PFSK-1 (cell line): ENCODE data around the gene LILRB3.
"Not testable (repeated sequence)": the region's sequence is repeated elsewhere in the genome, so short reads cannot be mapped to it uniquely, and the experiment has no call there.

ENCODE experiments used
- FOXP2 ChIP-seq: optimal IDR thresholded peaks from 2 replicates; pipeline ENCODE3; 2011; ENCODE audit warnings: borderline replicate concordance, control low read depth, inconsistent platforms; ENCODE audit not compliant: insufficient read depth; ENCODE audit errors: extremely low read length, extremely low read depth
- POLR2AphosphoS5 ChIP-seq: IDR thresholded peaks from 2 replicates; pipeline ENCODE4 v1.6.1; 2012; ENCODE audit warnings: low read depth, mild to moderate bottlenecking, control low read depth, low read length, moderate library complexity
- REST ChIP-seq, 2 experiments: IDR thresholded peaks; 2 replicates each; pipeline versions ENCODE4 v1.6.1 to v1.8.0; 2011 to 2012; ENCODE audit warnings: low read depth in 2 of 2, low read length in 2 of 2, control low read depth in 1 of 2, inconsistent platforms in 1 of 2, mild to moderate bottlenecking in 1 of 2, moderate library complexity in 1 of 2; ENCODE audit not compliant: insufficient read depth in 1 of 2
- SIN3A ChIP-seq: IDR thresholded peaks from 2 replicates; pipeline ENCODE4 v1.6.1; 2012; ENCODE audit warnings: mild to moderate bottlenecking, low read length, moderate library complexity, borderline replicate concordance; ENCODE audit not compliant: insufficient read depth
- TAF1 ChIP-seq: IDR thresholded peaks from 2 replicates; pipeline ENCODE4 v1.6.1; 2012; ENCODE audit warnings: low read length, control low read depth, borderline replicate concordance; ENCODE audit not compliant: insufficient read depth

LILRB3 gene

GRCh38 chr19:54247106-54247930, 24.5 kb upstream of the LILRB3 start:
- TF ChIP-seq FOXP2 (no peak), SIN3A (no peak), POLR2AphosphoS5 (no peak), REST (IDR thresholded peaks at IDR 0.05; ENCODE audit: insufficient read depth in 1 of 2, low read depth in 2 of 2, low read length in 2 of 2) (no peak), TAF1 (no peak)

- no peak for TF ChIP-seq REST (IDR thresholded peaks at IDR 0.05; ENCODE audit: insufficient read depth in 1 of 2, low read depth in 2 of 2, low read length in 2 of 2)
- no peak for TF ChIP-seq SIN3A
- no peak for TF ChIP-seq TAF1
- TF ChIP-seq POLR2AphosphoS5: no peak
- no peak for TF ChIP-seq FOXP2
These were observed 23.1 kb upstream of the LILRB3 start for GRCh38 chr19:54245936-54246335.

- not testable (repeated sequence) for TF ChIP-seq POLR2AphosphoS5; TAF1; REST (IDR thresholded peaks at IDR 0.05; ENCODE audit: insufficient read depth in 1 of 2, low read depth in 2 of 2, low read length in 2 of 2)
These were observed 19.8 kb upstream of the LILRB3 start, which contains the start of gene LILRA6 for GRCh38 chr19:54242646-54243045. TSS of gene LILRA6 (minus strand) at chr19:54242790.

GRCh38 chr19:54233941-54234340, 11.1 kb upstream of the LILRB3 start:
- no peak for TF ChIP-seq REST (IDR thresholded peaks at IDR 0.05; ENCODE audit: insufficient read depth in 1 of 2, low read depth in 2 of 2, low read length in 2 of 2)
- no peak for TF ChIP-seq POLR2AphosphoS5
- no peak for TF ChIP-seq TAF1
- no peak for TF ChIP-seq SIN3A
